A549 (cell line): ENCODE data around the gene SLC2A1. TPM values are rescaled to one million over a fixed set of nuclear protein-coding genes. Genes with fewer than 3 reads are reported as not detected.
"Not testable (repeated sequence)": the region's sequence is repeated elsewhere in the genome, so short reads cannot be mapped to it uniquely, and the experiment has no call there.

ENCODE experiments used
- ATAC-seq, 2 experiments: fragments of 200-7000 bp in 1 of 2; fragments of >200 bp in 1 of 2; cut with Nextera tagmentation in 1 of 2; cut with Tn5 transposase in 1 of 2; 3 replicates each; pipeline versions ENCODE4 v1.8.0 to v1.9.1; 2018 to 2020; ENCODE audit warnings: mild to moderate bottlenecking in 1 of 2, moderate library complexity in 1 of 2
- CTCF ChIA-PET: fragments of 300-600 bp; sonication (Branson Sonifier 250); formaldehyde crosslinking; extraction: SDS; loops from one replicate; lab custom pipeline; 2021; ENCODE audit warnings: antibody characterized with exemption, inconsistent platforms; lab: Yijun Ruan, JAX
- POLR2A ChIA-PET: fragments of 350-600 bp; formaldehyde crosslinking; extraction: SDS; loops from one replicate; lab custom pipeline; 2021; ENCODE audit warnings: antibody characterized with exemption, inconsistent platforms; lab: Yijun Ruan, JAX
- DNase-seq, 2 experiments: peaks; one replicate each; pipeline versions ENCODE4 v3.0.0 to v3.0.0-alpha.2; 2011 to 2016; ENCODE audit warnings: low read depth in 1 of 2, low spot score in 1 of 2
- FAIRE-seq: peaks from 2 replicates; lab custom pipeline; 2011; peaks lifted over from hg19 to GRCh38; lab: Jason Lieb, UNC
- H3K27ac ChIP-seq, 2 experiments: fragments of >200 bp; sonication (Bioruptor Twin); formaldehyde crosslinking; 3 replicates each; pipeline ENCODE4 v1.5.1; 2016 to 2017
- H3K4me1 ChIP-seq: fragments of >200 bp; sonication (Bioruptor Twin); formaldehyde crosslinking; 3 replicates; pipeline ENCODE4 v1.6.1; 2016
- H3K4me2 ChIP-seq: fragments of >200 bp; sonication (Bioruptor Twin); formaldehyde crosslinking; 3 replicates; pipeline ENCODE4 v1.6.1; 2016
- H3K4me3 ChIP-seq: fragments of >200 bp; sonication (Bioruptor Twin); formaldehyde crosslinking; 3 replicates; pipeline ENCODE4 v1.5.1; 2016
- H3K9me3 ChIP-seq: fragments of >200 bp; sonication (Bioruptor Twin); formaldehyde crosslinking; 3 replicates; pipeline ENCODE4 v1.6.1; 2016
- BHLHE40 ChIP-seq: IDR thresholded peaks from 2 replicates; pipeline ENCODE4 v1.6.1; 2012; ENCODE audit warnings: low read depth, low read length, inconsistent platforms
- CHD4 ChIP-seq: fragments of 200-600 bp; sonication (generic); IDR thresholded peaks from 2 replicates; pipeline ENCODE4 v1.6.1; 2016; ENCODE audit warnings: antibody characterized with exemption, mild to moderate bottlenecking, borderline replicate concordance
- EHMT2 ChIP-seq: fragments of 200-600 bp; sonication (generic); IDR thresholded peaks from 2 replicates; pipeline ENCODE4 v1.6.1; 2016; ENCODE audit warnings: antibody characterized with exemption, low read depth, mild to moderate bottlenecking, moderate library complexity
- FOSB ChIP-seq: fragments of 250-450 bp; sonication (Bioruptor Pico); IDR thresholded peaks from 2 replicates; pipeline ENCODE4 v1.5.0; 2020; ENCODE audit warnings: mild to moderate bottlenecking, moderate library complexity
- FOSL2 ChIP-seq, 2 experiments: fragments of 450-650 bp in 1 of 2; fragments of >200 bp in 1 of 2; sonication (Bioruptor Twin) in 1 of 2; formaldehyde crosslinking; IDR thresholded peaks; 2 replicates each; pipeline versions ENCODE4 v1.5.0 to v1.6.1; 2016 to 2020; ENCODE audit warnings: mild to moderate bottlenecking in 1 of 2, moderate library complexity in 1 of 2
- HOXA7 ChIP-seq: fragments of 250-450 bp; sonication (Bioruptor Pico); IDR thresholded peaks from 2 replicates; pipeline ENCODE4 v1.5.0; 2020; ENCODE audit warnings: mild to moderate bottlenecking, moderate library complexity
- HOXB5 ChIP-seq: fragments of 250-450 bp; sonication (Bioruptor Pico); IDR thresholded peaks from 2 replicates; pipeline ENCODE4 v1.5.0; 2020; ENCODE audit warnings: mild to moderate bottlenecking, moderate library complexity
- JUN ChIP-seq, 2 experiments: fragments of >200 bp; sonication (Bioruptor Twin); formaldehyde crosslinking; IDR thresholded peaks; 2 replicates in 1 of 2; 3 replicates in 1 of 2; pipeline ENCODE4 v1.6.1; 2016 to 2017
- MAZ ChIP-seq: fragments of 150-350 bp; IDR thresholded peaks from 2 replicates; pipeline ENCODE4 v1.6.1; 2014; ENCODE audit warnings: antibody characterized with exemption, low read depth, low read length, borderline replicate concordance
- NR3C1 ChIP-seq: fragments of >200 bp; sonication (Bioruptor Twin); formaldehyde crosslinking; IDR thresholded peaks from 3 replicates; pipeline ENCODE4 v1.6.1; 2017
- POLR2A ChIP-seq: IDR thresholded peaks from 2 replicates; pipeline ENCODE4 v1.6.1; 2012; ENCODE audit warnings: mild to moderate bottlenecking, low read length
- POLR2AphosphoS2 ChIP-seq: conservative IDR thresholded peaks from 2 replicates; pipeline ENCODE4 v1.6.1; 2012; ENCODE audit warnings: low read length, improper control_type of control experiment, inconsistent platforms
- RNF2 ChIP-seq: fragments of 200-600 bp; sonication (generic); IDR thresholded peaks from 2 replicates; pipeline ENCODE4 v1.6.1; 2016; ENCODE audit warnings: low read depth, mild to moderate bottlenecking, antibody characterized with exemption, moderate library complexity, borderline replicate concordance
- TP53 ChIP-seq: fragments of 250-450 bp; sonication (Bioruptor Pico); IDR thresholded peaks from 2 replicates; pipeline ENCODE4 v1.5.0; 2021; ENCODE audit warnings: mild to moderate bottlenecking, moderate library complexity
- ZC3H11A ChIP-seq: fragments of 450-650 bp; IDR thresholded peaks from 2 replicates; pipeline ENCODE4 v1.6.1; 2014; ENCODE audit warnings: antibody characterized with exemption, mild to moderate bottlenecking
- ZFP36 ChIP-seq: fragments of 450-650 bp; IDR thresholded peaks from 2 replicates; pipeline ENCODE4 v1.6.1; 2014; ENCODE audit warnings: borderline replicate concordance; ENCODE audit not compliant: partially characterized antibody
- WGBS: methylation state at CpG from one replicate; pipeline ENCODE4 v1.1.6; 2017; ENCODE audit errors: missing lambda C conversion rate; 5-methylcytosine and 5-hydroxymethylcytosine counted together
- polyA plus RNA-seq, 4 experiments: library from polyadenylated mRNA; depleted of rRNA in 3 of 4; stranded (reverse); fragments of >200 nt; fragmentation: RNase III in 1 of 4; extraction: RNeasy Plus Mini Kit Qiagen cat#74134 plus additional on column Dnase treatment in 1 of 4; gene quantifications; 2 replicates in 3 of 4; 3 replicates in 1 of 4; pipeline ENCODE4 v1.2.3, GENCODE V29; 2011 to 2017
- TF ChIP-seq, protein P1 (sequence below): IDR thresholded peaks from 2 replicates; pipeline ENCODE4 v1.6.1; 2012
- TF ChIP-seq, protein P2 (sequence below): fragments of 200-600 bp; sonication (generic); IDR thresholded peaks from 2 replicates; pipeline ENCODE4 v1.6.1; 2016; ENCODE audit warnings: antibody characterized with exemption, mild to moderate bottlenecking, moderate library complexity
- TF ChIP-seq, protein P3 (sequence below): fragments of >200 bp; sonication (Bioruptor Twin); formaldehyde crosslinking; IDR thresholded peaks from 3 replicates; pipeline ENCODE4 v1.6.1; 2016

Gene SLC2A1
- polyA plus RNA-seq, 2 of the 4 experiments (the other 2 are of a cell fraction), result 106 to 124 TPM

DNA sequence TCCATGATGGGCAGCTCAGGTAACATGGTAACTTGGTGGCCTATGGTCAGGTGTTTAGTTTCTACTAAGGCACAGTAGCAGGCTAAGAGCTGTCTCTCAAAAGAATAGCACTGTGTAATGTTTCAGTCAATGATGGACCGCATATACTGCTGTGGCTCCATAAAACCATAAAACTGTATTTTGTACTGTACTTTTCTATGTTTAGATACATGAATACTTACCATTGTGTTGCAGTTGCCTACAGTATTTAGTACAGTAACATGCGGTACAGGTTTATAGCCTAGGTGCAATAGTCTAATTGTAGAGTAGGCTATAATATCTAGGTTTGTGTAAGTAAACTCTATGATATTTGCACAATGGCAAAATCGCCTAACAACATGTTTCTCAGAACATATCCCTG, 50.6 kb downstream of the SLC2A1 start:
- Histone ChIP-seq H3K9me3 (no peaks in the 10 kb centered on the region), H3K4me1 (no peaks in the 10 kb centered on the region), H3K27ac (no peak overlapping the region), H3K4me3 (no peak overlapping the region), H3K4me2 (no peak overlapping the region)
- DNase-seq (no peak), ATAC-seq (no peak), FAIRE-seq (no peak)
- ChIA-PET CTCF (no interaction called here), POLR2A (no interaction called here)
- TF ChIP-seq POLR2AphosphoS2 (0 out of 2 replicates have a peak, but pooled peaks have one; percentile 11), JUN (IDR thresholded peaks at IDR 0.05) (no peak), HOXB5 (CRISPR knock-in tag) (no peak), EHMT2 (no peak)
- TF ChIP-seq, protein P1, sequence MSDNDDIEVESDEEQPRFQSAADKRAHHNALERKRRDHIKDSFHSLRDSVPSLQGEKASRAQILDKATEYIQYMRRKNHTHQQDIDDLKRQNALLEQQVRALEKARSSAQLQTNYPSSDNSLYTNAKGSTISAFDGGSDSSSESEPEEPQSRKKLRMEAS, result no peak
- 81% methylated on average over 3 of the region's 3 CpGs for WGBS

DNA sequence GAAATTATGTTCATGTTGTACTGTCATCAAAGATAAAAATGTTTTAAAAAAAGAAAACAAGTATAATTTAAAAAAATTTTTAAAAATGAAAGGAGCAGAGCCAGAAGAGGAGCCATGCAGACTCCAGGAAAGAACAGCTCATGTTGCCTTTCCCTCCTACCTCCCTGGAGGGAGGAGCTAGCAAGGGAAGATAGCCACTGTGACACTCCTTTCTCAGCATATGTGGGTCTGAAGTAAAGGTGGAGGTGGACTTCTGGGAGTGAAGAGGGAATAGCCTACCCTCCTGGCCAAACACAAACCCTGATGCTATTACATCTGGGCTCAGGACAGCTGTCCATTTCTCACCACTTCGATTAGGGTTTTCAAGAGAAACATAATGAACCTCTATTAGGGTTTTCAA, 54.2 kb downstream of the SLC2A1 start:
- WGBS, result 19% methylated on average over 1 of the region's 1 CpG
- Histone ChIP-seq H3K4me2 (no peak overlapping the region), H3K27ac (no peak overlapping the region), H3K9me3 (no peaks in the 10 kb centered on the region; the same call in 2 of the 3 replicates), H3K4me3 (no peak overlapping the region), H3K4me1 (no peaks in the 10 kb centered on the region)
- CTCF ChIA-PET, result interaction anchor here (1.3 to 1.9 kb wide), 3 partner anchors 9 to 18 kb away, joined by 4 to 9 read pairs (median 6); no protein-coding TSS in a partner anchor
- POLR2A ChIA-PET, result no interaction called here
- TF ChIP-seq ZC3H11A, result no peak
- no peak for TF ChIP-seq ZFP36
- no peak for TF ChIP-seq FOSL2 (IDR thresholded peaks at IDR 0.05)
- TF ChIP-seq FOSL2 (CRISPR knock-in tag; IDR thresholded peaks at IDR 0.05), result no peak
- TF ChIP-seq, protein P2, sequence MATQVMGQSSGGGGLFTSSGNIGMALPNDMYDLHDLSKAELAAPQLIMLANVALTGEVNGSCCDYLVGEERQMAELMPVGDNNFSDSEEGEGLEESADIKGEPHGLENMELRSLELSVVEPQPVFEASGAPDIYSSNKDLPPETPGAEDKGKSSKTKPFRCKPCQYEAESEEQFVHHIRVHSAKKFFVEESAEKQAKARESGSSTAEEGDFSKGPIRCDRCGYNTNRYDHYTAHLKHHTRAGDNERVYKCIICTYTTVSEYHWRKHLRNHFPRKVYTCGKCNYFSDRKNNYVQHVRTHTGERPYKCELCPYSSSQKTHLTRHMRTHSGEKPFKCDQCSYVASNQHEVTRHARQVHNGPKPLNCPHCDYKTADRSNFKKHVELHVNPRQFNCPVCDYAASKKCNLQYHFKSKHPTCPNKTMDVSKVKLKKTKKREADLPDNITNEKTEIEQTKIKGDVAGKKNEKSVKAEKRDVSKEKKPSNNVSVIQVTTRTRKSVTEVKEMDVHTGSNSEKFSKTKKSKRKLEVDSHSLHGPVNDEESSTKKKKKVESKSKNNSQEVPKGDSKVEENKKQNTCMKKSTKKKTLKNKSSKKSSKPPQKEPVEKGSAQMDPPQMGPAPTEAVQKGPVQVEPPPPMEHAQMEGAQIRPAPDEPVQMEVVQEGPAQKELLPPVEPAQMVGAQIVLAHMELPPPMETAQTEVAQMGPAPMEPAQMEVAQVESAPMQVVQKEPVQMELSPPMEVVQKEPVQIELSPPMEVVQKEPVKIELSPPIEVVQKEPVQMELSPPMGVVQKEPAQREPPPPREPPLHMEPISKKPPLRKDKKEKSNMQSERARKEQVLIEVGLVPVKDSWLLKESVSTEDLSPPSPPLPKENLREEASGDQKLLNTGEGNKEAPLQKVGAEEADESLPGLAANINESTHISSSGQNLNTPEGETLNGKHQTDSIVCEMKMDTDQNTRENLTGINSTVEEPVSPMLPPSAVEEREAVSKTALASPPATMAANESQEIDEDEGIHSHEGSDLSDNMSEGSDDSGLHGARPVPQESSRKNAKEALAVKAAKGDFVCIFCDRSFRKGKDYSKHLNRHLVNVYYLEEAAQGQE, result no peak
- TF ChIP-seq BHLHE40, result no peak
- no peak for TF ChIP-seq JUN (IDR thresholded peaks at IDR 0.05)
- TF ChIP-seq FOSB (CRISPR knock-in tag), result no peak
- no peak for TF ChIP-seq EHMT2
- TF ChIP-seq TP53, result no peak
- TF ChIP-seq HOXA7 (CRISPR knock-in tag), result no peak
- TF ChIP-seq NR3C1, result no peak
- TF ChIP-seq CHD4, result no peak
- TF ChIP-seq MAZ, result no peak
- no peak for TF ChIP-seq POLR2A
- TF ChIP-seq RNF2, result no peak
- TF ChIP-seq, protein P3, sequence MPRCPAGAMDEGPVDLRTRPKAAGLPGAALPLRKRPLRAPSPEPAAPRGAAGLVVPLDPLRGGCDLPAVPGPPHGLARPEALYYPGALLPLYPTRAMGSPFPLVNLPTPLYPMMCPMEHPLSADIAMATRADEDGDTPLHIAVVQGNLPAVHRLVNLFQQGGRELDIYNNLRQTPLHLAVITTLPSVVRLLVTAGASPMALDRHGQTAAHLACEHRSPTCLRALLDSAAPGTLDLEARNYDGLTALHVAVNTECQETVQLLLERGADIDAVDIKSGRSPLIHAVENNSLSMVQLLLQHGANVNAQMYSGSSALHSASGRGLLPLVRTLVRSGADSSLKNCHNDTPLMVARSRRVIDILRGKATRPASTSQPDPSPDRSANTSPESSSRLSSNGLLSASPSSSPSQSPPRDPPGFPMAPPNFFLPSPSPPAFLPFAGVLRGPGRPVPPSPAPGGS, result no peak
- FAIRE-seq, result no peak
- no peak for ATAC-seq
- DNase-seq, result no peak

DNA sequence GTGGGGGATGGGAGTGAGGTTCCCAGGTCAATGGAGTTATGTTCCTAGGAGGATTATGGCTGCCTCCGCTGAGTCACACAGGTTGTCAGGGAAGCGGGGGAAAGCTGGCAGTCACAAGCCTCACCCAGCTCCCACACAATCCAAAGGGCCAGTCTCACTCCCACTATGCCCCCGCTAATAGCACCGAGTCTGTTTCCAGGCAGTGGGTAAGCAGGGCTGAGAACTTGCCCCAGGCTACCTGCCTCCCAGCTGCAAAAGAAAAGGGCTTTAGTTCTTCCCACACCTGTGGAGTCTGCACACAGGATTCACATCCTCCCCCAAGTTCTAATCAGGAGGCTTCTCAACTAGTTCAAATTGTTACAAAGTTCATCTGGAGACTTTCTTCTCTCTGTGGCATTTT, 58.7 kb downstream of the SLC2A1 start:
- H3K4me3 ChIP-seq, ATAC-seq, FAIRE-seq, H3K4me1 ChIP-seq, DNase-seq, POLR2A ChIA-PET, H3K9me3 ChIP-seq, H3K27ac ChIP-seq, H3K4me2 ChIP-seq: not testable (repeated sequence)
- WGBS, result 100% methylated on average over 3 of the region's 4 CpGs
- CTCF ChIA-PET, result interaction anchor here (0.9 to 1.8 kb wide), 6 partner anchors 13 to 174 kb away, joined by 3 to 6 read pairs (median 4); partner anchors contain the start of gene ZNF691
